Fibroblast of skin of left quadriceps (primary cell): ENCODE results near the gene OR52A5.
"Not testable (repeated sequence)": the region's sequence is repeated elsewhere in the genome, so short reads cannot be mapped to it uniquely, and the experiment has no call there.

Experiments
- DNase-seq, 2 experiments: peaks; one replicate each; pipeline ENCODE4 v3.0.0-alpha.2; 2013; ENCODE audit warnings: low read depth in 2 of 2

The OR52A5 gene

DNA sequence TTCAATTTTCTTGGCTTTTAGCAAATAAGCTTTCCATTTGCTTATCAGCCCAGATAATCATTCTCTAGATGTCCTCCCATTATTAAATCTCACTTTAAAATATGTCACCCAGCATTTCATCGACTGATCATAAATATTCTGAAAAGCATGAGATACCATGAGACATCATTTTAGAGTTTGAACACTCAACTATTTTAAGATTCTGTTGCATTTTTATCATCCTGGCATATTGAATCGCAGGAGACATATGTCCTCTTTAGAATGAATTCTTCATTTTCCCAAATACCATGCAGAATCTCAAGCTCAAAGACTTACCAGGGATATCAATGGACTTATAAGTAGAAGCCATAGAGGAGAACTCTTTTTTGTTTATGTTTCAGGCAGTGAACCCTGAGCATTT, at the start of gene OR52A5:
Gene OR52A5 (minus strand): TSS at position 361 of the 400 bp plus-strand sequence. CDS start 5,714 bp downstream, outside the sequence.
- DNase-seq, result no peak

DNA sequence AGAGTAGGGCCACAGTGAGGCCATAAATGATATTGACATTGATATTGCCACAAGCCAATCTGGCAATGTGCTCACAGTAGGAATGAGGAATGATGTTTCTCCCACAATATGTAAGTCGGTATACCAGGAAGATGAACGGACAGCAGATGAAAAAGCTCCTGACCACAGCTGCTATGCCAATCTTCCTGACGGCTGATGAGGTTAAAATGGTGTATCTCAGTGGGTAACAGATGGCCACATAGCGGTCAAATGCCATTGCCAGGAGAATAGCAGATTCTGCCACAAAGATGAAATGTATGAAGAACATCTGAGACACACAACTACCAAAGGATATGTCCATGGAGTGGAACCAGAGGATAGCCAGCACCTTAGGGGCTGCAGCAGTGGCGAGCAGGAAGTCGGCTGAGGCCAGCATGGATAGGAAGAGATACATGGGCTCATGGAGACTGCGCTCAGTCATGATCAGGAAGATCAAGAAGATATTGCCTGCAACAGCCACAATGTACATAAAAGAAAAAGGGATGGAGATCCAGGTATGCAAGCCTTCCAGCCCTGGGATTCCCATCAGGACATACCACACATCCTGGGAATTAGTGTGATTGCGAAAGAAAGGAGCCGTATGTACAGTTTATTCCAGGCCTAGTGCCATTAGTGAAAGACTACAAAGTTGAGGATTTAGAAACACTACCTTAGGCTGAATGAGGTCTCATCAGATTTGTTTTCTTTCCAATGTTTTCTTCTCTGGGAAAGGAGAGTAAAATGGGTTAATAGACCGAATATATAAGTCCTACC, 40.1 kb upstream of the OR52A5 start:
- no peak for DNase-seq

DNA sequence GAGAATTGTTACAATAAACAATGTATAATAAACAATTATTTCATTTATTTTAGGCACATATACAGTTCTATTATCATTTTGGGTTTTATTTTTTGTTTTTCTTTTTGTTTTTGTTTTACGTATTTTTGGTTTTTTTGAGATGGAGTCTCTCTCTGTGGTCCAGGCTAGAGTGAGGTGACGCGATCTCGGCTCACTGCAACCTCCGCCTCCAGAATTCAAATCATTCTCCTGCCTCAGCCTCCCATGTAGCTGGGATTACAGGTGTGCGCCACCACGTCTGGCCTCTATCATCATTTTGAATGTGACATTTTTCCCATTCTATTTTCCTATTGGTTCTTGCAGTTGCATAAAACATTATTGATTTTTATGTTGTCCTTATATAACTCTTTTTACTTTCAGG, 36.8 kb upstream of the OR52A5 start:
- no peak for DNase-seq

DNA sequence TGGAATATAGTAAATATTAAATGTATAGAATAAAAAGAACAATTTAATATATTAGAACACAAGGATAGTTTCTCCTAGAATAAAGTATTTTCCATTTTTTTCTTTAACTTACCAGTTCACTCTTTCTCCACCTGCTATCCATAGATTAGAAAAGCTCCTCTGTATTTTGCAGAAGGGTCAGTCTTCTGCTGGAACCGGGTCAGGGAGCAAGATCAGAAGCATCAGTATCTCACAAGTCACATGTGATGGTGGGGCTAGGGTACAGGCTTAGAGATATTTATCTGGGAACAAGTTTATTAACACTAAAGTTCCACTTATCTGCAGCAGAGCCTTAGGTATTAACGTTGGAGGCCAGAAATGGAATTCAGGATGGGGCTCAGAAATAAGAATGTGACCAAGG, 33.7 kb upstream of the OR52A5 start:
- DNase-seq, result no peak

DNA sequence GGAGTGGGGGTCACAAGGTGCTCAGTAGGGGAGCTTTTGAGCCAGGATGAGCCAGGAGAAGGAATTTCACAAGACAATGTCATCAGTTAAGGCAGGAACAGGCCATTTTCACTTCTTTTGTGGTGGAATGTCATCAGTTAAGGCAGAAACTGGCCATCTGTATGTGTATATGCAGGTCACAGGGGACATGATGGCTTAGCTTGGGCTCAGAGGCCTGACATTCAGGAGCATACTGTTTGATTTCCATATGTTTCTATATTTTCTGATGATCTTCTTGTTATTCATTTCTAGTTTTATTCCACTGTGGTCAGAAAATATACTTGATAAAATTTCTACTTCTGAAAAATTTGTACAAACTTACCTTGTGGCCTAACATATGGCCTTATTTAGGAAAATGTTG, 27.7 kb upstream of the OR52A5 start:
- not testable (repeated sequence) for DNase-seq

DNA sequence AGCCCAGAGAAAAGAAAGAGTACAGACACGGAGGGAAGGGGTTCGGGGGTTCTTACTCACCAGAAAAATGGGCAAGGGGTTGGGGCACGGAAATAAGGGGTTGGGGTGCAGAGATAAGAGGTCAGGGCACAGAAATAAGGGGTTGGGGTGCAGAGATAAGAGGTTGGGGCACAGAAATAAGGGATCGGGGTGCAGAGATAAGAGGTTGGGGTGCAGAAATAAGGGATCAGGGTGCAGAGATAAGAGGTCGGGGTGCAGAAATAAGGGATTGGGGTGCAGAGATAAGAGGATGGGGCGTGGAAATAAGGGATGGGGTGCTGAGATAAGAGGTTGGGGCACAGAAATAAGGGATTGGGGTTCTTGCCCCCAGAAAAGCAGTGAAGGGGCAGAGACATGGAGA, 26.7 kb upstream of the OR52A5 start:
- DNase-seq, result not testable (repeated sequence)

DNA sequence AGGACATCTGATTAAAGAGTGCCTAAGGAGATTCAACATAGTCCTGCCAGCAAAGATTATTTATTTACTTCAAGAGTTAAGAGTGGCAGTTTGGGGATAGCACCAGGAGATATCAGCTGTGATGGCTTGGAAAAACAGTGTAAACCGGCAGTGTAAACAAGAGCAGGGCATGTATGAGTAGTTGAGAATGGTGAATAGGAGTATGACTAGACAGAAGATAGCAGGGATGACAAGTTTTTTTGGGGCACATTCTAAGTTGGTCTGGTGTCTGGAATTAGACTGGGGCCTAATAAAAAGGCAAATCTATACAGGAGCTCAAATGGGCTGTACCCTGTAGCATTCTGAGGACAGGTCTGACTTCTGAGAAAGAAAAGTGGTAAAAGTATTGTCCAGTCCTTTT, 22.9 kb upstream of the OR52A5 start:
- DNase-seq, result not testable (repeated sequence)

DNA sequence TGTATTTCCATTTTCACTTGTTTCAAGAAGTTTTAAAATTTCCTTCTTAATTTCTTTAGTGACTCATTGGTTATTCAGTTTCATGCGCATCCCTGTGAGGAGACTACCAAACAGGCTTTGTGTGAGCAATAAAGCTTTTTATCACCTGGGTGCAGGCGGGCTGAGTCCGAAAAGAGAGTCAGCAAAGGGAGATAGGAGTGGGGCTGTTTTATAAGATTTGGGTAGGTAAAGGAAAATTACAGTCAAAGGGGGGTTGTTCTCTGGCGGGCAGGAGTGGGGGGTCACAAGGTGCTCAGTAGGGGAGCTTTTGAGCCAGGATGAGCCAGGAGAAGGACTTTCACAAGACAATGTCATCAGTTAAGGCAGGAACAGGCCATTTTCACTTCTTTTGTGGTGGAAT, 22.1 kb upstream of the OR52A5 start:
- not testable (repeated sequence) for DNase-seq

DNA sequence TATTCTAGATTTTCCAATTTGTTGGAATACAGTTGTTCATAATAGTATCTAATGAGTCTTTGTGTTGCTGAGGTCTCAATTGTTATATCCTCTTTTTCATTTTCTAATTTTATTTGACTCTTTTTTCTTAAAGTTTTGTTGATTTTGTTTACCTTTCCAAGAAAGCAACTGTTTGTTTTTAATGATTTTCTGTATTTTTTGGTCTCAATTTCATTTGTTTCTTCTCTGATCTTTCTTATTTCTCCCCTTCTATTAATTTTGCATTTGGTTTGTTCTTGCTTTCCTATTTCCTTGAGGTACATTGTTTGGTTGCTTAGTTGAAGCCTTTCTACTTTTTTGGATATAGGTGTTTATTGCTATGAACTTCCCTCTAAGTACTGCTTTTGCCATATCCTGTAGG, 21.6 kb upstream of the OR52A5 start:
- no peak for DNase-seq

DNA sequence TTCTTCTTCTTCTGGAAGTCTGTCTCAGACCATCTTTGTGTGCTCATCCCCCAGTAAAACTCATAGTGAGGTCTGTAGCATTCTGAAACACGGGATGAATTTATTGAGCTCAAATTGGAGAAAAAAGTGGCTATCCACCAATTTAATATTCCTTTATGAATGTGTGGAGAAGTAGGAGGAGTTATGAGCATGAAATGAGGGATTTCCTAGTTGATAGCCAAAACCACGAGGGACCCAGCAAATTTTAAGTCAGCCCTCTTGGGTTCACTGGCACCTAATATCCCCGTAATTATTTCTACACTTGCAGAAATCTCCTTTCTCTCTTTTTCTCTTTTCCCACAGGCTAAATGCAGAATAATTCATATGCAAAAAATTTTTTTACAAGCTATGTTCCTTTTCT, 16.5 kb upstream of the OR52A5 start, which contains the start of gene OR52A1:
Gene OR52A1 (minus strand): TSS at position 101 of the 400 bp plus-strand sequence. CDS start 2,388 bp downstream, outside the sequence.
- DNase-seq, result no peak

DNA sequence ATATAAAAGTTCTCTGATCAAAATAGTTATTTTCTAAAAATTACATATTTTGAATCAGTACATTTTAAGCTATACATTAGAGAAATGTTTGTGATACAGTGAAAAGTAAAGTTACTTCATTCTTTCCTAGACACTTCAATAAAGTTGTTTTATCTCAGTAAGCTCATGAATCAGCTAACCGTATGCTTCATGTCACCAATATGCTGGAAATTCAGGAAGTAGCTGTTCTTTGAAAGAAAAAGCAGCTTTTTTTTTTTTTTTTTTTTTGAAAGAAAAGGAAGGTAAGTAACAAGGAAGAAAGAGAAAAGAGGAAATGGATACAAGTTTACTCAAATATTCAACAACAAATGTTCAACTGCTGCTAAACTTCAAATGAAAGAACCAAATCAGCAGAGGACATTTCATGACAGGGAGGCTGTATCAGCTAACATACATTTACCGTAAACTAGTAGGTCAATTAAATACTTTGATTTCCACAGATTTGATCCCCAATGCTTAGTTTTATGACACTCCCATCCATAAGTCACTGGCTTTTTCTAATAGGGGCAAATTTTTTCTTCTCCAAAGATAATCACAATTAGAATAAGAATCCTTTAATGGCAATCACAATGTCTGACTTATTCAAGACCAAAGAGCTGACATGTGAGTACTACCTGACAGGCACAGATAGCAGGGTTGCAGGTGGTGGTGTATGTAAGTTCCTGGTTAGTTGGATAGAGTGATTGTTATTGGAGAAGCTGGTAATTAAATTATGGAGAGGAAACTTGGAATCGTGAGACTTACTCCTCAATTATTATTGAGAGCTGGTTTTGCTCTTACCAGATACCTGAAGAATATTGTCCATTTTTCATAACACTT, 15.6 kb upstream of the OR52A5 start:
- DNase-seq, result no peak

DNA sequence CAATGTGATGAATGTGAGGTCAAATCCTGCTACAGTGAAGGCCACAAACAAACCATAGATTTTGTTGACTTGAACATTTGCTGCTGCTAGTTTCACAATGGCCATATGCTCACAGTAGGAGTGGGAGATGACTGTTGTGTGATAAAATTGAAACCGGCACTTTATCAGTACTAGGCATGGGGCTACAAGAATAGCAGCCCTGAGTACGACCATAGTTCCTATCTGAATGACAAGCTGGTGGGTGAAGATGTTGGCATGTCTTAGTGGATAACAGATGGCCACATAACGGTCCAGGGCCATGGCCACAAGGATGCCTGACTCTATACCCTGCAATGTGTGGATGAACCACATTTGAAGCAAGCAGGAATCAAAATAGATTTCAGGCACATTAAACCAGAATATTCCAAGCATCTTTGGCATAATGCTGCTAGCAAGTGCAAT, 13.6 kb upstream of the OR52A5 start:
- DNase-seq, result no peak

DNA sequence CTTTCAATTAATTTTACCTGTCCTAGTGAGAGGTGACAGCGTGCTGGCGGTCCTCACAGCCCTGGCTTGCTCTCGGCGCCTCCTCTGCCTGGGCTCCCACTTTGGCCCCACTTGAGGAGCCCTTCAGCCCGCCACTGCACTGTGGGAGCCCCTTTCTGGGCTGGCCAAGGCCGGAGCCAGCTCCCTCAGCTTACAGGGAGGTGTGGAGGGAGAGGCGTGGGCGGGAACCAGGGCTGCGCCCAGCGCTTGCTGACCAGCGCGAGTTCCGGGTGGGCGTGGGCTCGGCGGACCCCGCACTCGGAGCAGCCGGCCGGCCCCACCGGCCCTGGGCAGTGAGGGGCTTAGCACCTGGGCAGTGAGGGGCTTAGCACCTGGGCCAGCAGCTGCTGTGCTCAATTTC, 6.0 kb upstream of the OR52A5 start:
- not testable (repeated sequence) for DNase-seq

DNA sequence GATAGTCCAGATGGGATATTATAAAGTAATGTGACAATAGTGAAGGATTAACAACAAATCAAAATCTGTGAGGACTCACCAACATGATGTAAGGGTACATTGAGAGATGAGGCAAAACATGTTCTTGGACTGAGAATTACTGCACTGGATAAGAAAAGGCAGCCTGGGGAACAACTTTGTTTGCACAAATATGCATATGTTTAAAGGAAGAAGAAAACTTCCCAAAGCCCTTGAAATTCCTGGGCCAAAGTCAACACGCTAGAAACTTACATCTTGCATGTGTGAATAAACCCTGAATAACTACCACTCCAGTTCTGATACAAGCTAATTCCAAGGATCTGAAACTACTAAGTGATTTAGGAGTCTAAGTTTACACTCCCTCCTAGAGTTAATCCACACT, 1.1 kb downstream of the OR52A5 start:
- DNase-seq, result no peak

DNA sequence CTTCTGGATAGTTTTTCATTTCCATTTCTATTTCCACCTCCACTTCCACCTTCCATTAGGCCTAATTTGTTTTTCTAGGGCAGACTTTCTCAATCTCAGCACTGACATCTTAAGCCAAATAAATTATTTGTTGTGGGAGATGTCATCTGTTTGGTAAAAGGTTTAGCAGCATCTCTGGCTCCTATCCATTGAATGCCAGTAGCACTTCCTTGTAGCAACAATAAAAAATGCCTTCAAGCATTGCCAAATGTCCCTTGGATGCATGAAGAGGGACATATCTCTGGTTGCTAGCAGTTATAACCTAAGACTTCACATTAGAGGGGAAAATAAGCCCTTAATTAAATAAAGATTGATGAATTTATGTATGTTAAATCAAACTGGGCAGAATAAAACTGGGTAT, 1.9 kb downstream of the OR52A5 start:
- no peak for DNase-seq

DNA sequence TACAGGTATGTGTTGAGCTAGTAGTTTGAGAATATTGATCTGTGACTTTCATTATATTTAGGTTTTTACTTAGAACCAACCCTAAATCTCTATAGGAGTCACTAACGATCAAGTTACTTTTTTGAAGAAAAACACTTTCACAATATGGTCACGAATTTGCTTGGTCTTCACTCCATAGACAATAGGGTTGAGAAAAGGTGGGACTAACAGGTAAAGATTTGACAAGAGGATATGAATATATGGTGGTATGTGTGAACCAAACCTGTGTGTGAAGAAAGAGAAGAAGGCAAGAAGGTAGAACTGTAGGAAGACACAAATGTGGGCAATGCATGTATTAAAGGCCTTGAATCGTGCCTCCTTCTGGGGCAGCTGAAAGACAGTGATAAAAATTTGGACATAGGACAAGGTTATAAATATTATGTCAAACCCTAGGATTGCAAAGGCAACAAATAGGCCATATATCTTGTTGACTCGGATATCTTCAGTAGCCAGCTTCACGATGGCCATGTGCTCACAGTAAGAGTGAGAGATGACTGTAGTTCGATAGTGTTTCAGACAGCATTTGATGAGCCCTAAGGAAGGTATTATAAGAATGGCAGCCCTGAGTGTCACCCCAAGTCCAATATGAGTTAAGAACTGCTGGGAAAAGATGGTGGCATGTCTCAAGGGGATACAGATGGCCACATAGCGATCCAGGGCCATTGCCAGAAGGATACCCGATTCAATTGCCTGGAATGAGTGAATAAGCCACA, 6.4 kb downstream of the OR52A5 start:
- DNase-seq, result no peak

DNA sequence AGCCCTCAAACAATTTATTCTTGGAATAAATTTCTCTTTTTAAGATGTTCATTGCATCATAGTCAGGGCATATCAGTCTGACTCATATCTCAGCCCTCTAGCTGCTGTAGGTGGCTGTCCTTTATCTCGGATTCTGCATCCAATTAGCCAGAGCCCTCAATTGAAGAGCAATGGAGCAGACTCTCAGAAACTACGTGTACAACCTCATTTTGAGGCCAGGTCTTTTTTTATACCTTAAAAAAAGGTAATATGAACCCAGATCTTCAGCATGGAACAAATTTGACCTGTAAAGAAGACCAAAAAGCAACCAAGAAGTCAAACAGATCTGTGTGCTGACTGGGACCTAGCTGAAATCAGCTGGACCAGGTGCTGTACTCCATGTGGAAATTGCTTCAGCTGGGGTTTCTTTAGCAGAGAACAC, 8.7 kb downstream of the OR52A5 start:
- DNase-seq, result no peak

DNA sequence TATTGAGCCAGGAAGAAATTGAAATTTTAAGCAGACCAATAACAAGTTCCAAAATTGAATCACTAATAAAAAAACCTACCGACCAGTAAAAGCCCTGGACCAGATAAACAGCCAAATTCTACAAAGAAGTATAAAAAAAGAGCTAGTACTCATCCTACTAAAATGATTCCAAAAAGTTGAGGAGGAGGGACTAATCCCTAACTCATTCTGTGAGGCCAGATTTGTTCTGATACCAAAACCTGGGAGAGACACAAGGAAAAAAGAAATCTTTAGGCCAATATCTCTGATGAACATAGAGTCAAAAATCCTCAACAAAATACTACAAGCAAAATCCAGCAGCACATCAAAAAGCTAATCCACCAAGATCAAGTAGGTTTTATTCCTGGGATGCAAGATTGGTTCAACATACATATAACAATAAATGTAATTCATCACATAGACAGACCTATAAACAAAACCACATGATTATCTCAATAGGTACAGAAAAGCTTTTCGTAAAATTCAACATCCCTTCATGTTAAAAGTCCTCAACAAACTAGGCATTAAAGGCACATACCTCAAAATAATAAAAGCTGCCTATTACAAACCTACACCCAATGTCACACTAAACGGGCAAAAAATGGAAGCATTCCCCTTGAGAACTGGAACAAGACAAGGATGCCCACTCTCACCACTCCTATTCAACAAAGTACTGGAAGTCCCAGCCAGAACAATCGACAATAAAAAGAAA, 13.1 kb downstream of the OR52A5 start:
- DNase-seq, result no peak

DNA sequence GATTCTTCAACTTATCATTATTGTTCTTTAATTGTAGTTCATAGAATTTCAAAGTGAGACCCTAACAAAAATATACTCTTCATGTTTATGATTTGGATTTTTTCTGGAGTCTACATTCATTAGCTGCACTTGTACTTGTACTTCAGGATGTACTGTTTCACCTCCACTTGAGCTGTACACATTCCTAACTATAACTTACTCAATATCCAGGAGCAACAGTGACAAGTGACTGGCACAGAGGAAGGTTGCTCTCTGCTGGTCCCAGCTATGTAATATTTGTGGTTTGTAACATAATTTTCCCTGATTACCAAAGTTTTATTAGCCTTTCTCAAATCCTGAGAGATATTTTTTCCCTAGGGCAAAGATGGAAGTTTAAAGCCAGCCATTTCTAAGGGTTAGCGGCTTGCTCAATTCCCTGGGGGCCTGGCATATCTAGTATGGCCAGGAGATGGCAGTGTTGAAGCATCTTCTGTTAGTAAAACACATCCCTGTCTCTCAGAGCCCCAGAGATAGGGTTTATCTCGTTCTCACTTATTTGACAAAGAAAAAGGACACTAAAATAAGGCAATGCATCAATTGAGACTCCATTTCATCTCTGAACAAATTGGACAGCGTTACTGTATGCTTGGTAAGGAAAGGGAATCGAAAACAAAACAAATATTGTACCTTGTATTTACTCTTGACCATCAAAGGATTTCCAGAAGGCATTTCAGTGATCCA, 14.2 kb downstream of the OR52A5 start:
- DNase-seq, result peak; percentile 44 to 54

DNA sequence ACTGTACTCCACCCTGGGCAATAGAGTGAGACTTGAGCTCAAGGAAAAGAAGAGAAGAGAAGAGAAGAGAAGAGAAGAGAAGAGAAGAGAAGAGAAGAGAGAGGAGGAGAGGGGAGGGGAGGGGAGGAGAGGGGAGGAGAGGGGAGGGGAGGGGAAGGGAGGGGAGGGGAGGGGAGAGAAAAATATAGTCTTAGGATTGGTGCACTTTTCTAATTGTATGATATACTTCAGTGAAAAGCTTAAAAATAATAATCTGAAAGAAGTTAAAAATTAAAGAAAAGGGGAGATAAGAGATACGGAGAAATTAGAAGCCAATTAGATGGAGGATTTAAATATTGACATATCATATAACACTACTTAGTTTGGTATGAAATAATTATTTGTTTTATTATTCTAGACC, 19.3 kb downstream of the OR52A5 start:
- no peak for DNase-seq

DNA sequence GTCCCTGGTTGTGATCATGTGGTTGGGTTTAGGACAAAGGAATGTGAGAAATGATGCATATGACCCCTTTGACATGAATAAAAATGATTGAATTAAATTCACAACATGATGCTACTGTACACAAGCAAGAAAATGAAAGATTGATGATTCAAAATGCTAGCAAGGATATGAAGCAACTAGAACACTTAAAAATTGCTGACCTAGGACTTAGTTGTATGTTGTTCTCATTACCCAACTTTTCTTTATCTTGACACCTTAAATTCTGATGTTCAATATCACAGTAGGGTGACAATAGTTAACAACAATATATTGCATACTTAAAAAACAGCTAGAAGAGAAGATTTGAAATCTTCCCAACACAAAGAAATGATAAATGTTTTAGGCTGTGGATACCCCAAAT, 20.6 kb downstream of the OR52A5 start:
- no peak for DNase-seq
